HT-29 (cell line): Measurements from ENCODE around the gene TAF4. TPM values are rescaled to one million over a fixed set of nuclear protein-coding genes. Genes with fewer than 3 reads are reported as not detected.
"Not testable (repeated sequence)": the region's sequence is repeated elsewhere in the genome, so short reads cannot be mapped to it uniquely, and the experiment has no call there.

Experiments
- DNase-seq: peaks from one replicate; pipeline ENCODE4 v3.0.0-alpha.2; 2015; ENCODE audit warnings: low spot score
- total RNA-seq: library from RNA; depleted of rRNA; stranded (reverse); fragments of >200 nt; shearing (Covaris generic); gene quantifications from 2 replicates; pipeline ENCODE4 v1.2.3, GENCODE V29; 2014

TAF4 gene
- total RNA-seq, 1 experiment from 2014 or later: 14.1 TPM

DNA sequence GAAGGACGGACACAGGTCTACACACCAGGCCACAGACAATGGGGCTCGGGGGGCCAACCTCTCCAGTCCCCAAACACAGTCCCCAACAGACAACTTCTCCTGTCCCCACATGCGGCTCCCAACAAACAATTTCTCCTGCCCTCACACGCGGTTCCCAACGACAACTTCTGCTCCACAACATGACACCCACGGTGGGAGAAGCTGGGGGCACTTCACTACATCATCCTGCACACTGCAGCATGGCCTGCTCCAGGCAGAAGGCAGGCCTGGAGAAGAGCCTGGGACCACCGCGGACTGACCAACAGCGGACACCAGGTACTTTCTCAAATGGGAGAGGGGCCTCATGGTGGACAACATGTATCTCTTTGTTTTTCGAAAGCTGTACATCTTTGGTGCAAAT is 6.7 kb downstream of the TAF4 start:
- DNase-seq: no peak

DNA sequence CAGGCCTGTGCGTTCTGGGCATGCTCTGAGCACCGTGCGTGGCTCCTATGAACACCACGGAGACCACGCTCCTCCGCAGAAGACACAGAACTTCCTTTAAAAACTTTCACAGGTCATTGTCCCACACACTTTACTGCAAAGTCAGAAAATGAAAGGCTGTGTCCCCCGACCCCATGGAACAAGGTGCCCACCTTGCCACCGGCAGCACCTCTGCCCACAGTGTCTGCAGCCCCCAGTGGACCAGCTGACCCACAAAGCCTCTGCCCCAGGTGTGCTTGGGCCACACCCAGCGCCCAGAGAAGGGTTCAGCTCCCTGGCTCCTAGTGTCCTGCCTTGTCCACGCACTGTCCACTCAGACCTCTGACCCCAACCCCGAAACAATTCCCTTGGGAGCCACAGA is 8.7 kb downstream of the TAF4 start:
- DNase-seq: no peak

DNA sequence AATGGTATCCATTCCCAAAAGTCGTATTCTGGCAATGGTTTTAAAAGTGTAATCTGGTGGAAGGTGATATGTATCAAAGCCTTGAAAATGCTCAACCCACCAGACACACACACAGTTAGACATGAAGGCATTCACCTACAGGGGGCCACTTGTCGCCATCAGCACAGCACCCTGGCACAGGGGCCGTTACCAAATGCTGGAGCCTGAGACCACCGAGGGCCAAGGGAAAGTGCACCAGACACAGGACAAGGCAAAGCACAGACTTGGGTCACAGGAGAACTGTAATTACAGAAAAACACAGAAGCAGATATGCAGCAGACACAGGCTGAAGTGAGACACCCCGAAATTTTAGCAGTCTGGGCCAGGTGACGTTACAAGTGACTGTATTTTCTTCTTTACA is 9.3 kb downstream of the TAF4 start:
- no peak for DNase-seq

DNA sequence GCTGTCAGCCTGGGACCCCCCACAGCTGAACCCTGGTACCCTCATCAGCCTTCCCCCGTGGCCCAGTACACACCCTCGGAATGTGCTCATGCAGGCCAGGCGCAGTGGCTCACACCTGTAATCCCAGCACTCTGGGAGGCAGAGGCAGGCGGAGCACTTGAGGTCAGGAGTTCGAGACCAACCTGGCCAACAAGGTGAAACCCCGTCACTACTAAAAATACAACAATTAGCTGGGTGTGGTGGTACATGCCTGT is 9.9 kb downstream of the TAF4 start:
- not testable (repeated sequence) for DNase-seq

DNA sequence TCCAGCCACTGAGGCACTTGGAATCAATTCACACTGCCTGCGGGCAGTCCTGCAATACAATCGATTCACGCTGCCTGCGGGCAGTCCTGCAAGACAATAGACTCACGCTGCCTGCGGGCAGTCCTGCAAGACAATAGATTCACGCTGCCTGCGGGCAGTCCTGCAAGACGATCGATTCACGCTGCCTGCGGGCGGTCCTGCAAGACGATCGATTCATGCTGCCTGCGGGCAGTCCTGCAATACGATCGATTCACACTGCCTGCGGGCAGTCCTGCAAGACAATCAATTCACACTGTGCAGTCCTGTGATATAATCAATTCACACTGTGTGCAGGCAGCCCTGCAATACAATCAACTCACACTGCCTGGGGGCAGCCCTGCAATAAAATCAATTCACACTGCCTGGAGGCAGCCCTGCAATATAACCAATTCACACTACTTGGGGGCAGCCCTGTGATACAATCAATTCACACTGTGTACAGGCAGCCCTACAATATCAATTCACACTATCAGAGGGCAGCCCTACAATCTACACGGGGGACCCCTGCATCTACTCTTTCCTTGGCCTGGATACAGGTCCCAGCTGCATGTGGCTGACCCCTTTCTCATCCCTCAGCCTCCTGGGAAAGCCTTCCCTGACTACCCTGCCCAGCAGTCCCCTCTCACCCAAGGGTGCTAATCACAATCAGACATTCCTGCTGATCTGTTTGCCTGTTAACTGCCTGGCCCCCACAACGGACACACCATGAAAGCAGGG is 10.4 kb downstream of the TAF4 start:
- DNase-seq: no peak

DNA sequence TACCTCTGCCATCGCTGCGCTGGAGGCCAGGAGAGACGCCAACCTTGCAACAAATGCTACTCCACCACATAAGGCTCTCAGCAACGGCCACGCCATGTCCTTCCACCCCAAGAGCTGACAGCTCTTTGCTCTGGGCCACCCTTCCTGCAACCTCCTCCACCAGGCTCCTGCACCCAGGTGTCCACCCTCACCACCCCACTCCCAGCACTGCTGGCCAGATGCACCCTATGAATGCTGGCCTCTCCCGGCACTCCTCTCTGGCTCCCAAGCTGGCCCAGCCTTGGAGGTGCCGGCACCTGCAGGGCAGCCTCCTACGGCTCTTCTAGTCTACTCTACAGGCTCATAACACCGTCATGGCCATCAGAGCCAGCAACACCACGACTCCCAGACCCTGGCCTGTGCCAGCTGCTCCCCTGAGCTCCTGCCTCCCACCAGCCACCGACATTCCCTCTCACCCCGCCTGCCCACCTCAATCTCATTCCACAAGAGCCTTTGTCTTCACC is 11.2 kb downstream of the TAF4 start:
- no peak for DNase-seq

DNA sequence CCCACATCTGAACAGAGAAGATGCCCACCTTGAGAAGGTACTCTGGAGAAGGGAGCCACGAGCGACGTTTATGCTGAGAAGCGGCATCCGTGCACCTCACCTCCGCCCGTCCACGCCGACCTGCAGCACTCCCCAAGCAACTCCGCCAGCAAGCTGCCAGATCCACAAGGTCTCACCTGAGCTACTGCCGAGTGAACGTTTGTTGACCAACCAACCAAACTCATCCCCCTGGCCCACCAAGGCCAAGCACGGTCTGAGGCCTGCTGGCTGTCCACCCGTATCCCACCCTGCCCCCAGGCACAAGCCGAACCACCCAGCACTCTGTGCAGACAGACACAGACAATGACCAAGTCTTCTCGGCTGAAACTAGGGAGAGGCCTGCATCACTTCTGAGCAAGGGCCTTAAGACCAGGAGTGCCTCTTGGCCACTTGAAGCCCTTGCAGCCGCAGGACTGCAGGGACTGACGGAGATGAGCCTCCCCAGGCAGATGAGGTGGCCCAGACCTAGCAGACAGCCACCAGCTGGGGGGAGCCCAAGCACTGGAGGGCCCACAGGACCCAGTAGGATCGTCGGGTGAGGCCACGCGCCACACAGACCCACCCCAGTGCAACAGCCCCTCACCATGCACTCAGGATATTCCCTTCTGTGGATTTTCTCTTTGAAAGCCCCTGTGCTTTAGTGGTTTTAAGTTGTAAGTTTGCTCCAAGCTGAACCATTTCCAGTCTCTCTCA is 12.1 kb downstream of the TAF4 start:
- no peak for DNase-seq

DNA sequence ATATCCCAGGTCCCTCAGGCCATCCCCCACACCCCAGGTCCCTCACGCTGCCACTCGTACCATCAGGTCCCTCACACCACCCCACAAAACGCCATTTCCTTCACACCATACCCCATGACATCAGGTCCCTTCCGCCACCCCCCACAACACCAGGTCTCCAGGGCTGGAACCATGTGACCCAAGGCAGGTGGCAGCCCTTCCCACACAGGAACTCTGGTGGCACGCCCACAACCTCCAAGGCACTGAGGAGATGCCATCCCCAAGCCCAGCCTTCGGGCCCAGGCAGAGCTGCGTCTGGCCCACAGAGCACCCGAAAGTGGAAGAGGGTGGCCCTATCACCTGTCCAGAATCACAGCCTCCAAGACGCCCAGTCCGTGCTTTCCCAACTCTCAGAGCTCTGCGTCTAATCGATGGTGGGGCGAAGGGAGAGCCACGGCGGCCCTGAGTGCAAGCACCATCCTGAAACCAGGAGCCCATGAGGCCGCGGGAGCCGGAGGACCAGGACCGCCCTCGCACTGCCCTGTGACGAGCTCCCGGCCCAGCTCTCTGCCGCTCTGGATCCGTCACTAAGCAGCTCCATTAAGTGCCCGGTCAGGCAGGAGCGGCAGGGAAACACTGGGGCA is 12.7 kb downstream of the TAF4 start:
- DNase-seq: no peak

DNA sequence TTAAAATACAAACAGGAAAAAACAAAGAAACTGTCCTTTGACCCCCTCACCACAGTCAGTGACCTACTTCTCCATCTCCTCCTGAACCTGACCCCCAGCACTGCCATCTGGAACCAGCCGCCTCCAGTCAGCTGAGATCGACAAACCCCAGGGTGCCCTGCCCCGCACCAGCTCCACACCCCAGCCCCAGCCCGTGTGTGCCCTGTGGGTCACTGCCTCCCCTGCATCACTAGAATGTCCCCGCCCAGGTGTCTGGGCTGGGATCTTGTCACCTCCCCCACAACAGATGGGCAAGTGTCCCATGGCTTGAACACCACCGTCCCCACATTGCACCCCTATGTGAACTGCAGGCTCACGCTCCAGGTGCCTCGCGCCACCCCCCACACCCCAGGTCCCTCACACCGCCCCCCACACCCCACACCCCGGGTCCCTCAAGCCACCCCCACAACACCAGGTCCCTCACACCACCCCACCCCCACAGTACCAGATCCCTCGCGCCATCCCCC is 13.3 kb downstream of the TAF4 start:
- DNase-seq: no peak

DNA sequence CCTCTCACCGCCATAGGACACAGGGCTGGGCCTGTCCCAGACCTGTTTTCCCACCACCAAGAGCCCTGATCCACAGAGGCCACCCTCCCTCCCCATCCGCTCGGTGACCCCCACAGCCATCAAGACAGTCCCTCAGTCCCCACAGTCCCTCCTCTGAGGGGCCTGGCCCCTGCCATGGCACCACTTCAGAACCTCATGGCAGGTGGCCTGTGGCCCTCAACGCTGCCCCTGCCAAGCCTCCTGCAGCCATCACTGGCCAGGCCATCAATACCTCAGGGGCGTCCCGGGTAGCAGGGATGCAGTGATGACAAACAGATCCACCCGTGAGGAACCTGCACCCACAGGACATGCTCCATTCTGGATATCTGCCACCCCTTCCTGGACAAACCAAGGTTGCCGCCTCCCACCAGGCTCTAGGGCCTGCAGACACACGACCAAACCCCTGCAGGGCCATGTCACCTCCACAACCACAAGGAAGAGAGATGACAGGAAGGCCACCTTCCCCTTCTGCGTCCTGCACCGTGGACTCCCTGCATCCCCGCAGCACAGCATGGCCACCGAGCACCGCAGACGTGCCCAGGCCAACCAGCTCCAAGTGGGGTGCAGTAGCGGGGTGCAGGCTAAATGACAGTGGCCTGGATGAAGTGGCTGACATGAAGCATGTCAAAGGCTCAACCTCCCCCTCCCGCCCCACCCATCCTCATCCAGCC is 14.0 kb downstream of the TAF4 start:
- no peak for DNase-seq

DNA sequence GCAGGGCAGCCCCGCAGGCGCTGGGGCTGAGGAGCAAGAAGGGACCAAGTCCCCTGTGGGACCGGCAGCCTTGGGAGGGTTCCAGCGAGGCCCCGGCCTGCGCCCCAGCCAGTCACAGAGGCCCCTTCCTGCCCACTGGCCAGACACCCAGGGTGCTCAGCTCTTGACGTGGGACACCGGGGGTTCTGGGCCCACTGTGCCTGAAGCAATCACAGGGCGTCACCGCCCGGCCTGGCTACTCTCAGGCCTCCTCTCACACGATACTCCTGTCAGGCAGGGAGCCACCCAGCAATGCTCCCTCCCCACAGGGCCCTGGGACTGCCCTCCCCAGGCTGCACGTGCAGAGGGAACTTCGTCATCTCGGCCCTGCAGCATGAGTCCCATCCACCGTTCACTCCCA is 14.5 kb downstream of the TAF4 start:
- DNase-seq: no peak

DNA sequence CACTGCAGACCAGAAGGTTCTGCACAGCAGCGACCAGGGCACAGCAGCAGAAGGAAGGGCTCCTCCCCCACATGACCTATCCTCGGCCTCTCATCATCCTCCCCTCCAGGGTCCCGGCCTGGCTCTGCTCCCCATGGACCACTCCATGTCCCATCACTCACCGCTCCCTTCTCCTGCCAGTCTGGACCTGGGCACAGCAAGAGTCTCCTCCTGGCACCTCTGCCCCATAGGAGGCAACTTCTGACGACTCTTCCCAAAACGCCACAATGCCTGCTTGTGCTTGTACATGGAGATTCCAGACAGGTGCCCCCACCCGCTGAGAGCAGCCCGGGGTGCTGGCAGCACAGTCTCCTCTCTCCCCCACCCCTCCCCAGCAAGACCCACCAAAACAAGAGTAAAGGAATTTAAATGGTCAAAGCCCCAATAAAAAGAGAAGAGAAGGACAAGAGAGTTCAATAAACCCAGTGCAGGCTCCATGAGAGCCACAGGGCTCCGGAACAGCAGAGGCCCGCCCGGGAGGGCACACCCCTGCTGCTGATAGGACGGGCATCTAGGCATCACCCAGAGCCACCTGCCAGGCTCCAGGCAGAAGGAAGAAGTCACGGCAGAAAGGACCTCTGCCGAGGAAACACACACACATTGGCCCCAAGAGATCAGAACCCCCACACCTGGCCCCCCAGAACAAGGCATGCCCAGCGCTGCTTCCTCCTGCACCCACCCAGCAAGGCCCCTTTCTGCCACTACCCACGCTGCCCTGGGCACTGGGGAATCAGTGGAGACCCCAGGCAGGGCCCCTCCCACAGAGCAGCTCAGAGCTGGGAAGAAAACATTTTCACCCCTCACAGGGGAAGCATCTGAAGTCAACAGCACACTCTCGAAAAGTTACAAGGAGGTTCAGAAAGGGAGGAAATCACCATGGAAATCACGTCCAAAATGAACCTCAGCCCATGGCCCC is 15.2 kb downstream of the TAF4 start:
- no peak for DNase-seq

DNA sequence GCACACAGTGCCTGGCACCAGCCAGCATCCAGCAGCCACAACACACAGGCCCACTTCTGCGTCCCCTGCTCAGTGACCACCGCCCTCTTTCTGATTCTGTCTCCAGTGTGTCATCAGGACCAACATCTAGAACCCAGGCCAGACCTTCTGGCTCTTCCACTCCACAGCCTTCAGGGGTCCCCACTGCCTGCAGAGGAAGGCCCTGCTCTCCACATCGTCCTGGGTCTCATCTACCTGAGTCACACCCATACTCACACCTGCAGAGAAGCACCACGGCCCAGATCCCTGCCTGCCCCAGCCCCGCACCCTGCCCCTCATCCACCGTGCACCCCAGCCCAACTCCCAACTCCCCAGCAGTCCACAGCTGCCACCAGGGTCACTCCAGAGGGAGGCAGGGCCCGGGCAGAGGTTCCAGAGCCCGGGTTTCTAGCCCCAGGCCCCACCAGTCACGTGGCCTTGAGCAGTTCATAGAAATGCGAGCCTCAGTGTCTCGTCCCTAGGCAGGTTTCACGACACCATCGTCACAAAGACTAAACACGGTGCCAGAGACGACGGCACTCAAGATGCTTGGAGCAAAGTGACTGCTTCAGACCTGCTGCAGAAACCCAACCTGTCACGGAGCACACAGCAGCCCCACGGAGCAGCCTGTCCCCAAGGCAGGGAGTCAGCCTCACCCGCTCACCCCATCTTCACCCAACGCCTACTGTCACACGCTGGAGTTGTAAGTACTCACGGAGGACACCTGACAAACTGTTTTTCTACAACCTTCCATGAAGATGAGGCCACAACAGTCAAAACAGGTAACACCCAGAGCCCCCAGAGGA is 16.1 kb downstream of the TAF4 start:
- DNase-seq: no peak

DNA sequence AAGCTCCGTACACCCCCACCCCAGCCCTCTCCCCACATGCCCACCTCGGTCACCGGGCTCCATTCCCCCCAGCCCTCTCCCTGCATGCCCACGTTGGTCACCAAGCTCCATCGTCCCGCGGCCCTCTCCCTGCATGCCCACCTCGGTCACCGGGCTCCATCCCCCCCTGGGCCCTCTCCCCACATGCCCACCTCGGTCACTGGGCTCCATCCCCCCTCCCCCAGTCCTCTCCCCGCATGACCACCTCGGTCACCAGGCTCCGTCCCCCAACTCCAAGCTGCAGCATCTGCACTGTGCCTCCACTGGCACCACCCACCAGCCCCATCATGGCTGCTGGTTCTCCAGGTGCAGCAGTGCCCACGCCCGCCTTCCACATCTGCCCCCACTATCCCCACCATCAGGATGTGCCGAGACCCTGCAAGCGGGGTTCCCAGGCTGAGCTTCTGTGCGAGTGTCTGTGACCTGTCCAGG is 16.8 kb downstream of the TAF4 start:
- DNase-seq: no peak

DNA sequence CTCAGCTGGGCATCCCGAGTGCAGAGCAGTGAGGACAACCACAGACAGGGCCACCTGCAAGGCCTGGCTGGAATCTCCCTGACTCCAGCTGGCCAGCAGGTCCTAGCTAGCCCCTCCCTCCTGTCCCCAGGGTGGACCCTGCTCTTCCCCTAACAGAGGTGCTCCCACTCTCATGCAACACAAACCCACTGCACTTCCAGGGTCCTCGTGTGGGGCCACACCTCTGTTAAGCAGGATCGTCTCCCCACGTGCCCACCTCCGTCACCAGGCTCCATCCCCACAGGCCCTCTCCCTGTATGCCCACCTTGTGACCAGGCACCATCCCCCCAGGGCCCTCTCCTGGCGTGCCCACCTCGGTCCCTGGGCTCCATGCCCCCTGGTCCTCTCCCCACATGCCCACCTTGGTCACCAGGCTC is 17.3 kb downstream of the TAF4 start:
- DNase-seq: no peak

DNA sequence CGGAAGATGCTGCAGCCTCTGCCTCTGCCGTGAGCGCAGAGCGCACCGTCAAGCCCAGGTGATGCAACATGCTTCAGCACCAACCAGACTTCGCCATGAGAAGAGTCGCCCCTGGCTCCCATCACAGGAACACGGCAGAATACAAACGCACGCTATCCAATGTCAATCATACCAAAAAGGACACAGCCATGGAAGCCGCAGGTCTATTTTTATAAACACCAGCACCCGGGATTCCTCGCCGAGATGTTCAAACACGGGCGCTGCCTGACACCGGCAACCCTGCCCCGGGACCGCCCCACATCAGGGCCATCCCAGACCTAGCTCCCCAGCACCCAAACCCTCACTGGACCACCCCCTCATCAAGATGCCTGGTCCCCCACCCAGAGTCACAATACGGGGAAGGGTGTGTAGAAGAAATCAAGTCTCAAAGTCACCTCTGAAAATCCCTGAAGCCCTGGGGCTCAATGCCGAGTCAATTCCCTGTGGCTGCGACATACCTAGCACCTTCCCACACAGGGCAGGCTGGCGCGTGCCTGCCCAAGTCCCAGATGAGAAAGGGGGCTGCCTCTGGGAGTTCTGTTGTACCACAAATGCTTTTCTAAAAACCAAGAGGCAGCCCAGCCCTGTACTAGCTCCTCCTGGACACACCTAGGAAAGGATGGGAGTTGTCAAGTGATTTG is 17.9 kb downstream of the TAF4 start:
- DNase-seq: no peak

DNA sequence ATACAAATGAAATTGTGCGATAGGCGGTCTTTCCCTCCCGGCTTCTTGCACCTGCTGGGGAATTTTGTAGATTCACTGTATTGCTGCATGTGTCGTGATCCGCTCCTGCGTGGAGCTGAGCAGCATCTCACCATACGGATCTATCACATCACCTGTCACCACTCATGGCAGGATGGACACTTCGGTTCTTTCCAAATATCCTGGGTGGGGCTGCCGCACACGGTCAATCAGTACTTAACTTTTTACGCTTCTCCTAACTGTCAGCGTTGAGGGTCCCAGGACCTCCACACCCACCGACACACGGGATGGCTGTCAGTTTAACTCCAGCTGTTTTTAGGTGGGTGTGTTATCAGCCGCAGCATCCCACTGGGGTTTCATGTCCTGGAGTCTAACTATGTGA is 19.2 kb downstream of the TAF4 start:
- DNase-seq: no peak

DNA sequence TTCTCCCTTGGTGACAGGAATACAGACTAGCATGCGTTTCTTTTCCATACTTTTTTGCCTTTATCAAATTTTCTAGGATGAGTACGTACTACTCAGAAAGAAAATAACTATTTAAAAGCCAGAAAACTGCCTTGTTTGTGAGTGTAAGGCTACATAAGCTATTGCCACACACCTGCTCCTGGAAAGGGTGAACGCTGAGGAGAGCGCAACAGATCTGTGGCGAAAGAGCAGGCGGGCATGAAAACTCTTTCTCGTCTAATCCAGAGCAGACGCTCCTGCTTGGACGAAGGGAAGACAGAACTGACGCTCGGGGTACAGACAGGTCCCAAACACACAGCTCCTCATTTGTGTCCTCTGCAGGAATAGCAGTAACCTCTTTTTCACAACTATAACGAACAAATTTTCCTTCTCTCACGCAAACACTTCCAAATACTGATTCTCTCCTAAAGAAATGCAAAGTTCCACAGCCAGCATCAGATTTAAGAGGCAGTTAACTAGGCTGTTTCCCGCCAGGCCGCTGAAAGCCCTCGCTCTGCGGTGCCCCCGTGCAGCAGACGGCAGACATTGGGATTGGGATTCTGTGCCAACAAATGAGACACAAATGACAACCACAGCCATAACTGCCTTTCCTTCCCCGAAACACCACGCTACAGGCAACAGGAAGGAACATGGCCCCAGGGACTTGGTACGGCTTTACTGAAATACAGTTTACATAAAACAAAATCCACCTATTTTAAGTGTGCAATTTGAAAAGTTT is 20.0 kb downstream of the TAF4 start:
- DNase-seq: no peak

DNA sequence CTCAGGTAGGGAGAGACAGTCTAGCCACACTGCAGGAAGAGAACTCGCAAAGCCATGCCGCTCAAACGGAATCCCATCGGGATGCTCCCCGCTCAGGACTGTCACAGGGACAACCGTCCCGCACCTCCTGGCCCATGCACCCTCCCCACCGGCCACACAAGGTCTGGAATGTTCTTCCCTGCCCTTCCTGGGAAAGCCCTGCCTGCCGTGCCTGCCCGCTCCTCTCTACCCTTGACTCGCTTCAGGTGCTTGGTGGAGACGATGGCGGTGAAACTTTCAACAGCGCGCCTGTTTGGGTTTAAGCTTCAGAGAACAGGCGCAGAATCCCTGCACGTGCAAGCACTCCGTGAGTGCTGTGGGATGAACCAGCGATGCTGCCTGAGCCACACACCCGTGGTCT is 20.6 kb downstream of the TAF4 start:
- no peak for DNase-seq
